ENCODE results near the gene NTF4.
"Not testable (repeated sequence)": the region's sequence is repeated elsewhere in the genome, so short reads cannot be mapped to it uniquely, and the experiment has no call there.

NTF4 gene

DNA sequence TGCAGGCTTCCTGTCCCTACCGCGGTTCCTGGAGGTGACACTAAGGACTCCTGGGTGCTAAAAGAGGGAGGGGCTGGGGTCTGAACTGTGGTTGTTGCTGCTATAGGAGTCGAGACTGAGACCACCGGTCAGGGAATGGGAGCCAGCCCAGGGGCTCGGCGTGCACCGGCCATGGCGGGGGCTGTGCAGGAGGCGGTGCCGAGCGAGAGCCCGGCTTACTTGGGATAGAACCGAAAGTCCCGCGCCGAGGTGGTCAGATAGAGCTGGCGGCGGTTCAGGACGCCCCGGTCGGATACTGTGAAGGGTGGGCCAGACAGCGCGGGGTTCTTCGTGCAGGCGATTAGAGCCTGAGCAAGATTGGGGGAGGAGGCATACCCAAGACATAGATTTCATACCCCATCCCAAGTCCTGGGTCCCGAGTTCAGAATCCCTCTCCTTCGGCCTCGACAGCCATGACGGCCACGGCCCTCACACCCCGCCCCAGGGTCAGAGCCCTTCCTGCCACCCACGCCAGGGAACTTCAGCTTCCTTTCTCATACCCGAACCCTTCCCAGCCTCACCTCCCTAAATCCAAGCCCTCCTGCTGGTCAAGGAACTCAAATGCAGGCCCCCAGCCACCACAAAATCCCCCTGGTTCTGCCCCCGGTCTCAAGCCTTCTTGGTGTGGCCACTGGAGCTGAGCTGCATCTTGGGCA, 7.6 kb downstream of the NTF4 start:
- DNase-seq (ENCODE audit: low spot score), result not testable (repeated sequence)

- peak; percentile 39 for DNase-seq (ENCODE audit: low spot score)
Measured at GRCh38 chr19:49056101-49056901, 8.3 kb downstream of the NTF4 start.

GRCh38 chr19:49050376-49051033, 14.1 kb downstream of the NTF4 start:
- not testable (repeated sequence) for DNase-seq (ENCODE audit: low spot score)

GRCh38 chr19:49049834-49050233, 14.8 kb downstream of the NTF4 start:
- not testable (repeated sequence) for DNase-seq (ENCODE audit: low spot score)

GRCh38 chr19:49049011-49049410, 15.6 kb downstream of the NTF4 start, which contains the start of gene CGB8:
Gene CGB8, minus strand, starts transcription at chr19:49049111. Its CDS starts 372 bp downstream, at chr19:49048739.
- DNase-seq (ENCODE audit: low spot score), result not testable (repeated sequence)

- not testable (repeated sequence) for DNase-seq (ENCODE audit: low spot score)
Measured at GRCh38 chr19:49043548-49043947, 21.1 kb downstream of the NTF4 start, which contains the start of gene CGB5. Gene CGB5, plus strand, starts transcription at chr19:49043848. Its CDS starts 362 bp downstream, at chr19:49044210.

DNA sequence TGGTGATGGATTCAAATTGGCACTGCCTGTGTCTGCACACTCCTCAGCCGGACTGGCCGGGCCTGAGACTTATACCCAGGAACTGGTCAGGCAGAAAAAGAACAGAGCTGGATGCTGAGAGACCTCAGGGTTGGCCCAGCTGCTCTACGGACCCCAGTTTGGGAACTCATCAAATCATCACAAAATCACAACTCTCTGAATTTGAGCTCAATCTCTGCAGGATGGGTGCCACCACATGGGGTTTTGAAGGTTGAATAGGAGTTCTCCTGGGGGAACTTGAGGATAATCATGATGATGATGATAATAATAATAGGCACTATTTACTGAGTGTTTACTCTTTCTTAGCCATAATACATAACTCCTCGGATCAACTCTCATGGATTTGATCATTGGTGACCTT, 22.0 kb downstream of the NTF4 start:
- not testable (repeated sequence) for DNase-seq (ENCODE audit: low spot score)

- no peak for DNase-seq (ENCODE audit: low spot score)
Measured at GRCh38 chr19:49042177-49042576, 22.4 kb downstream of the NTF4 start.

GRCh38 chr19:49039736-49040135, 24.9 kb downstream of the NTF4 start:
- DNase-seq (ENCODE audit: low spot score), result not testable (repeated sequence)

DNA sequence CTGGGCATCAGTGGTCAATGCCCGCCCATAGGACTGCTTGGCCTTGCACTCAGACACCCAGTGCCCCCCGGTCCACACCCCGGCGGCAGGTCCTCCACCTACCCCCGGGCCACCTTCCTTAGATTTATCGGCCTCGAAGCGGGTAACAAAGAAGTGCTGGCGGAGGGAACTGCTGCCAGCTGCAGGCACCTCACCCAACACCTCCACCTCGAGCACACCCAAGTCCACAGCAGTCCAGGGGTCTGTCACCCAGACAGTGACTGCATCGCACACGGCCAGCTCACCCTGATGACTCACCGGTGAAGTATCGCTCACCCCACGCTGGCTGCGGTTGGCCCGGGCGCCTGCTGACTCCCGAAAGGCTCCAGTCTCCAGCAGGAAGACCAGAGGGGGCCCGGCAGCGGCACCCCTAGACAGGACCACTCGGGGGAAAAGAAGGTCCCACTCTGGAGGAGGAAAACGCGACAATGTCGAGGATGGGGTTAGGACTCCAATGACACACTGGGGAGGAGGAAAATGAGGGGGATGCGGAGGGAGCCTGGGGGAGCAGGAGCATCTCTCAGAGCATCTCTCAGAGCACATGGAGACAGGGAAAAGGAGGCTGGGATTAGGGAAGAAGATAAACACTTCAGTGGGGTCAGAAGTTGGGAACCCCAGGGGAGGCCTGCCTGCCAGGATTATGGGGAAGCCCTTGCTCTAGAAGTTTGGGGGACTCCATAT, 25.9 kb downstream of the NTF4 start:
- not testable (repeated sequence) for DNase-seq (ENCODE audit: low spot score)

DNA sequence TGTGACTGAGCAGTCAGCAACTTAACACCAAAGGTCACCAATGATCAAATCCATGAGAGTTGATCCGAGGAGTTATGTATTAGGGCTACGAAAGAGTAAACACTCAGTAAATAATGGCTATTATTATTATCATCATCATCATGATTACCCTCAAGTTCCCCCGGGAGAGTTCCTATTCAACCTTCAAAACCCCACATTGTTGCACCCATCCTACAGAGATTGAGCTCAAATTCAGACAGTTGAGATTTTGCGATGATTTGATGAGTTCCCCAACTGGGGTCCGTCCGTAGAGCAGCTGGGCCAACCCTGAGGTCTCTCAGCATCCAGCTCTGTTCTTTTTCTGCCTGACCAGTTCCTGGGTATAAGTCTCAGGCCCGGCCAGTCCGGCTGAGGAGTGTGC, 26.5 kb downstream of the NTF4 start:
- DNase-seq (ENCODE audit: low spot score), result not testable (repeated sequence)

DNA sequence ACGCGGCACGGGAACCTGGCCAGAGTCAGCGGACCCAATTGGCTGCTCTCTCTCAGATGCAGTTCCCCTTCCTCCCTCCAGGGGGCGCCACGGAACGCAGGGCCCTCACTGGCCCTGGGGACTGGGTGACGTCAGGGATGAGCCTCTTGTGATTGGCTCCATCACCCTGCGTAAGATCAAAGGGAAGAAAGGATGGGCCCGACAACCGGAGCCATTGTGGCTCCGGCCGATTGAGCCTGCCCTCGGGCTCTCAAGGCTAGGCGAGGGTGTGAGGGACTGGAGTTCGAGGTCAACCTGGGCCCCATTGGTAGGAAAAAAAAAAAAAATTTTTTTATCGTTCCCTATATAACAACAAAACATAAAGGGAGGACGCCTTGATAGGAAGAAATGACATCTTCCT, 27.8 kb downstream of the NTF4 start, which contains the start of gene CGB1:
TSS of gene CGB1 (minus strand) at position 81 of the 400 bp plus-strand sequence. CDS start 184 bp downstream, outside the sequence.
- peak; percentile 70 for DNase-seq (ENCODE audit: low spot score)

DNA sequence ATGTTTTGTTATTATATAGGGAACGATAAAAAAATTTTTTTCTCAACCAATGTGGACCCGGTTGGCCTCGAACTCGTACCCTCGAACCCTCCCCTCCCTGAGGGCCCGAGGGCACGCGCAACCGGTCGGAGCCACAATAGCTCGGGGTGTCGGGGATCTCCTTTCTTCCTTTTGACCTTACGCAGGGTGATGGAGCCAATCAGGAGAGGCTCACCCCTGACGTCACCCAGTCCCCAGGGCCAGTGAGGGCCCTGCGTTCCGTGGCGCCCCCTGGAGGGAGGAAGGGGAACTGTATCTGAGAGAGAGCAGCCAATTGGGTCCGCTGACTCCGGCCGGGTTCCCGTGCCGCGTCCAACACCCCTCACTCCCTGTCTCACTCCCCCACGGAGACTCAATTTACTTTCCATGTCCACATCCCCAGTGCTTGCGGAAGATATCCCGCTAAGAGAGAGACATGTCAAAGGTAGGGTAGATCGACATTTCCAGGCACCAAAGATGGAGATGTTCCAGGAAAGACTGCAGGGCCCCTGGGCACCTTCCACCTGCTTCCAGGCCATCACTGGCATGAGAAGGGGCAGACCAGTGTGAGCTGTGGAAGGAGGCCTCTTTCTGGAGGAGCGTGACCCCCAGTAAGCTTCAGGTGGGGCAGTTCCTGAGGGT, 32.8 kb downstream of the NTF4 start, which contains the start of gene CGB2:
TSS of gene CGB2 (plus strand) at position 249 of the 660 bp plus-strand sequence. CDS start at position 455, 206 bp downstream.
- DNase-seq (ENCODE audit: low spot score), result peak; percentile 91

- DNase-seq (ENCODE audit: low spot score), result not testable (repeated sequence)
Measured at GRCh38 chr19:49030323-49030722, 34.3 kb downstream of the NTF4 start.

DNA sequence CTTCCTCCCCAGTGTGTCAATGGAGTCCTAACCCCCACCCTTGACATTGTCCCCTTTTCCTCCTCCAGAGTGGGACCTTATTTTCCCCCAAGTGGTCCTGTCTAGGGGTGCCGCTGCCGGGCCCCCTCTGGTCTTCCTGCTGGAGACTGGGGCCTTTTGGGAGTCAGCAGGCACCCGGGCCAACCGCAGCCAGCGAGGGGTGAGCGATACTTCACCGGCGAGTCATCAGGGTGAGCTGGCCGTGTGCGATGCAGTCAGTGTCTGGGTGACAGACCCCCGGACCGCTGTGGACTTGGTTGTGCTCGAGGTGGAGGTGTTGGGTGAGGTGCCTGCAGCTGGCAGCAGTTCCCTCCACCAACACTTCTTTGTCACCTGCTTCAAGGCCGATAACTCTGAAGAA, 34.9 kb downstream of the NTF4 start:
- not testable (repeated sequence) for DNase-seq (ENCODE audit: low spot score)

- not testable (repeated sequence) for DNase-seq (ENCODE audit: low spot score)
Measured at GRCh38 chr19:49028686-49029085, 35.9 kb downstream of the NTF4 start.

DNA sequence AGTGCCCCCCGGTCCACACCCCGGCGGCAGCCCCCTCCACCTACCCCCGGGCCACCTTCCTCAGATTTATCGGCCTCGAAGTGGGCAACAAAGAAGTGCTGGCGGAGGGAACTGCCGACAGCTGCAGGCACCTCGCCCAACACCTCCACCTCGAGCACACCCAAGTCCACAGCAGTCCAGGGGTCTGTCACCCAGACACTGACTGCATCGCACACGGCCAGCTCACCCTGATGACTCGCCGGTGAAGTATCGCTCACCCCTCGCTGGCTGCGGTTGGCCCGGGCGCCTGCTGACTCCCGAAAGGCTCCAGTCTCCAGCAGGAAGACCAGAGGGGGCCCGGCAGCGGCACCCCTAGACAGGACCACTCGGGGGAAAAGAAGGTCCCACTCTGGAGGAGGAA, 39.0 kb downstream of the NTF4 start:
- not testable (repeated sequence) for DNase-seq (ENCODE audit: low spot score)

DNA sequence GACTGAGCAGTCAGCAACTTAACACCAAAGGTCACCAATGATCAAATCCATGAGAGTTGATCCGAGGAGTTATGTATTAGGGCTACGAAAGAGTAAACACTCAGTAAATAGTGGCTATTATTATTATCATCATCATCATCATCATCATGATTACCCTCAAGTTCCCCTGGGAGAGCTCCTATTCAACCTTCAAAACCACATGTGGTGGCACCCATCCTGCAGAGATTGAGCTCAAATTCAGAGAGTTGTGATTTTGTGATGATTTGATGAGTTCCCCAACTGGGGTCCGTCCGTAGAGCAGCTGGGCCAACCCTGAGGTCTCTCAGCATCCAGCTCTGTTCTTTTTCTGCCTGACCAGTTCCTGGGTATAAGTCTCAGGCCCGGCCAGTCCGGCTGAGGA, 39.5 kb downstream of the NTF4 start:
- not testable (repeated sequence) for DNase-seq (ENCODE audit: low spot score)

DNA sequence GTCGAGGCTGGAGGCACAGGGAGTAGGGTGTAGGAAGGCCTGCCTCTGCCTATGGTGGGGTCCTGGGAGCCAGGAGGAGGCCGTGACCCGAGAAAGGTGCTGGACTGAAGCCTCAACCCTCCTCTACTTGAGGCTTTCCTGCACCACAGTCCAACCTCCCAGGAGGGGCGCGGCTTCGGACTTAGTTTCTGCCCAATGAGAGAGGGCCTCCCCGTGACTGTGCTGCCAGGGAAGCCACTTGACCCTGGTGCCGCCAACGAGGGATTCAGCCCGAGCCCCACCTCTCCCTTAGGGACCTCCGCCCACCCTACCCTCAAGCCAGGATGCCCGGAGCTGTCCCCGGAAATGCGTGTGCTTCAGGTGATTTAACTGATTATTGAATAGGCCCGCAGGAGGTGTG, 40.4 kb downstream of the NTF4 start, which contains the start of gene CGB3:
TSS of gene CGB3 (minus strand) at position 101 of the 400 bp plus-strand sequence. CDS start 362 bp downstream, outside the sequence.
- DNase-seq (ENCODE audit: low spot score), result not testable (repeated sequence)

GRCh38 chr19:49022116-49022515, 42.5 kb downstream of the NTF4 start:
- no peak for DNase-seq (ENCODE audit: low spot score)
